Measurements from ENCODE around the gene CD160.
"Not testable (repeated sequence)": the region's sequence is repeated elsewhere in the genome, so short reads cannot be mapped to it uniquely, and the experiment has no call there.

CD160 gene

GRCh38 chr1:145710291-145711027 is 8.8 kb upstream of the CD160 start:
- DNase-seq = no peak

DNA sequence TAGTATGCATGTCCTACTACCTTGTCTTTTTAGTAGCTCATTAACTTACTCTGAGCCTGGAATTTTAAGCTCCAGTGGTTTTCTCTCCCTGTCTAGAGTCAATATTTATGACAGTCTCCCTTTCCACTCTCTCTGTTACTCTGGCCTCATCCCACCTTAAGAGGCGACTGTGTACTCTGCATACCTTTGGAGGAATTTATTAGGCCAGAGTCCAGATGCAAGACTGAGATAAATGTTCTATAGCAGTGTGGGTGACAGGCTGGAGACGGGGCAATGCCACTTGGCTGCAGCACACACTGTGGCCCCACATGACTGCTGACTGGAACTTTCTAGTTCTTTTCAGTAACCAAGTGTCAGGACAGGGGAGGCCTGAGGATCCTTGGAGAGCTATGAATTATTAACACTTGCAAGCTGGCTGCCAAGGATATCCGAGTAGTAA is 8.1 kb upstream of the CD160 start:
- peak; percentile 7 for DNase-seq

- no peak for DNase-seq
Observed at GRCh38 chr1:145714524-145715111, 4.7 kb upstream of the CD160 start.

DNA sequence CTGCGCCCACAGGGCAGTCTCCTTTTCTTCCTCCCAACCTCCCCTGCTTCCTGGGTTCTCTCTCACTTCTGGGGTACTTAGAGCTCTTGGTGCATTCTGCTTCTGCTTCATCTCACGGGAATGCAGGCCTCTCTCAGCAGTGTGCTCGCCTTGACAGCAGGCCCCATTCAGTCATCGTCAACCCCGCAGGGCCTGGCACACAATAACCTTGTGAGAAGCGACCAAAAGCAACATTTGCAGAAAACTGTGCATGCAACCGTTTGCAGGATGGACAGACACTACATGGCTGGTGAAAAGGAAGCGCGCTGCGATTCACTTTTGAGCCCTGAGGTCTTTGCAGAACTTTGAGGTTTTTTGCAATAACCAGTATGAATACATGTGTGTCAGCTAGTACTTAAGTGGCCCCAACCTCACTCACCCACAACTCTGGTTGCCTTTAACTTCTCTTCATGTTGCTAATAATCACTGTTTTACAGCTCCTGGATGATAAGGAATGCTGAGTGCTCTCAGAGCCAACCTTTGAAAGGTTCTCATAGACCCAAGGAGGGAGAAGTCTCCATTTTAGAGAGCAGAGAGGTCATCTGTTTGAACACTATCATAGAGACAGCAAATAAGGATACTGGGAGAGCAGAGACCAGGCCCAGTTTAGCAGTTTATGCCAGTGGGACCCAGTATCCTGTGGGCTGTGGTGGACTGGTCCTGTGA is 2.5 kb upstream of the CD160 start:
- no peak for DNase-seq

- no peak for DNase-seq
Observed at GRCh38 chr1:145717833-145718232, 1.5 kb upstream of the CD160 start.

DNA sequence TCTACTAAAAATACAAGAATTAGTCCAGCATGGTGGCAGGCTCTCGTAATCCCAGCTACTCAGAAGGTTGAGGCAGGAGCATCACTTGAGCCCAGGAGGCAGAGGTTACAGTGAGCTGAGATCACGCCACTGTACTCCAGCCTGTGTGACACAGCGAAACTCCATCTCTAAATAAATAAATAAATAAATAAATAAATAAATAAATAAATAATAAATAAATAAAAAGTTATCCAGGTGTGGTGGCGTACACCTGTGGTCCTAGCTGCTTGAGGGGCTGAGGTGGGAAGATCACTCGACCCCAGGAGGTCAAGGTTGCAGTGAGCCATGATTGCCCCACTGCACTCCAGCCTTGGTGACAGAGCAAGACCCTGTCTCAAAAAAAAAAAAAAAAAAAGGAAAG is 834 bp upstream of the CD160 start:
- DNase-seq = not testable (repeated sequence)

GRCh38 chr1:145720556-145720877 is 1.2 kb downstream of the CD160 start:
- peak; percentile 35 for DNase-seq

DNA sequence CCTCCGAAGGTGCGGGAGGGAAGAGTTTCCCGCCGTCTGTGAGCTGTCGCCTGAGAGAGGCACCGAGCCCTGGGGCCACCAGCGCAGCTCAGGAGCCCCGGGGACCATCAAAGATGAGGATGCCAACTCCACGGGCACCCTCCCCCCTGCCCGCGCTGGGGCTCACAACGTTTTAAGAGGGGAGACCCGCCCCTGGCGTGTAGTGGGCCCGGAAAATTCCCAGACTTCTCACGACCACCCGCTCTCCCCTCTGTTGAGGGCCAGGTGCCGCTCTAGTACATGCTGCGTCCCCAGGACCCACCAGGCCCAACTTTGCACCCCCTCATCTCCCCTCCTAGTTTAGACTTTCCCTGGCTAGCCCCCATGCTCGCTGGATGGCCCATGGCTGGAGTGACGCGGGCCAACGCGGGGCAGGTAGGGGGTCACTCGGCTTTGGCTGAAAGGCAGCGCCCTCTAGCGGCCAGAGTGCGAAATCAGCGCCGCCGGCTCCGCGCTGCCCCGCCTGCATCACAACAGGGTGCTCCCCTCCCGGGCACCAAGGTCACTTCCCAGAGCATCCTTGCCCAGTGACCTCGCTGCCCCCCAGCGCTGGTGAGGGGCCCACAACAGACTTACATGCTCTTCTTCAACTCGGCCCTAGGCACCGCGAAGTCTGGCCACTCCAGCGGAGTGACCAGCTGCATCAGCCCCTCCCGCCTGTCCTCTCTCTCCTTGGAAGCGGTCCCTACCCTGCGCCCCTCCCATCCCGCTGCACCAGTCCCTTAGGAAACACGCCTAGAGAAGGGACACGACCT is 1.8 kb downstream of the CD160 start:
- peak; percentile 79 for DNase-seq

GRCh38 chr1:145726193-145726592 is 6.9 kb downstream of the CD160 start:
- DNase-seq = not testable (repeated sequence)

DNA sequence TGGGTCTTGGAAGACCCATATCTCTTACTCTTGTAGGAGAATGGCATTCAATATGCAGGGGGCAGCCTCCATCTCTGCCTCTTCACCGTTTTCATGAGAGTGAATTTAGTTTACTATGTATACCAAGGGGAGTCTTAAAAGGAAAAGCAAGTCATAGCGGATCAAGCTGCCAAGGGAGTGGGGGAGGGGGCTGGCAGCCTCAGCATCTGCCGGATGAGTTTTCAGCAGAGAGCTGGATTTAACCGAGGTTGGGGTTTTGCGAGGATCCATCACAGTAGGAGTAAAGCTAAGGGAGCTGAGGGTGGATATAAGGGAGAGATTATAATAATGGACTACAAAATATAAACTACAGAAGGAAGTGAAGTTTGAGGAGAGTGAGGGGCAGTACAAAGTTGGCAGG is 9.9 kb downstream of the CD160 start:
- DNase-seq = no peak

DNA sequence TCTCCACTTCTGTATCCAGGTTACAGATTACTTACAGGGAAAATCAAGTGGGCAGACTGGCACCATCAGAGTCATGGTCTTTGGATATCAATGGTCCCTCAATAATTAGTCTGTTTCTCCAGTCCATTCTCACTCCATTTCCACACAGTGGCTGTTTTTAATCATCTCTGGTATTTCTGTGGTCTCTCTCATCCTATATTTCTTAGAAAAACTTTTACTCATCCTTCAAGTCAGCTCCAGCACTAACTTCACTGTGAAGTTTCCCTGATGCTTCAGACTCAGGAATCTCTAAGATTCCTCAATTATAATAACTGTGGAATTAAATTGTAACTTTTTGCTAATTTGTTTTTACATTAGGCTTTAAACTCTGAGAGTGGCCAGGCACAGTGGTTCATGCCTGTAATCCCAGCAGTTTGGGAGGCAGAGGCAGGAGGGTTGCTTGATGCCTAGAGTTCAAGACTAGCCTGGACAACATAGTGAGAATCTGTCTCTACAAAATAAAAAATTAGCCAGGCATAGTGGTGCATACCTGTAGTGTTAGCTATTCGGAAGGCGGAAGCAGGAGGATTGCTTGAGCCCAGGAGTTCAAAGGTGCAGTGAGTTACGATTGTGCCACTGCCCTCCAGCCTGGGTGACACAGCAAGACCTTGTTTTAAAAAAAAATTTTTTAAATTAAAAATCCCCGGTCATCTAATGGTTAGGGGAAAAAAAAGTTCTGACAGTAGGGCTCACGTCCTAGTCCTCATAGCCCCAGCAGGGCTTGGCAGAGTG is 10.6 kb downstream of the CD160 start:
- no peak for DNase-seq

DNA sequence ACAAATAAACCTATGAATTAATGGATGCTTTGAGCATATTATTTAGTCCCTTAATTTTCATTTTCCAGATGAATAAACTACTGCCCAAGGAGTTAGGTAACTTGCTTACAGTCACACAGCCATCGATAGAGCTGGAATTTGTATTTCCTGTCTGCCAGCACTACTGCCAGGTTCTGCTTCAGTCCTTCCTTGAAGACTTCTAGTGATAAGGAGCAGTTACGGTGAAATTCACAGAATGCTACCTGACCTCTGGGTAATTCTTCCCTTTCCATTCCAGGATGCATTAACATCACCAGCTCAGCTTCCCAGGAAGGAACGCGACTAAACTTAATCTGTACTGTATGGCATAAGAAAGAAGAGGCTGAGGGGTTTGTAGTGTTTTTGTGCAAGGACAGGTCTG is 11.2 kb downstream of the CD160 start:
- DNase-seq = no peak

- DNase-seq = peak; percentile 40
Observed at GRCh38 chr1:145730900-145731299, 11.6 kb downstream of the CD160 start.

DNA sequence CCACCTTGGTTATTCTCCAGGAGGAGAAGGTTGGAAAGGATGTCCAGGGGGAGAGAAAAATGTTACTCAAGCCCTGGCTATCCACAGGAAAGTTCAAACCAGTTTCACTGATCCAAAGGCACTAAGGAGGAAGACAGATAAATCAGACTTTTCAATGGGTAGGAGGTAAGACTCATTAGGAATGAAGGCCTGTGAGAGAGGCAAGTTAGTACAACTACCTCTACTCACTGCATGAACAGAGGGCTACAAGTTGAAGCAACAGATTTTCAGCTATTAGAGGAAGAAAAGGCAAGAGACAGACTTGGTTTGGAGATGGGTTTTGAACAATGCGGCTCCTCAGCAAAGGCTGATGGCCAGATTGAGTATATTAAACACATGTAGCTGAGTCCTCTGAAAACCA is 16.9 kb downstream of the CD160 start:
- DNase-seq = no peak

DNA sequence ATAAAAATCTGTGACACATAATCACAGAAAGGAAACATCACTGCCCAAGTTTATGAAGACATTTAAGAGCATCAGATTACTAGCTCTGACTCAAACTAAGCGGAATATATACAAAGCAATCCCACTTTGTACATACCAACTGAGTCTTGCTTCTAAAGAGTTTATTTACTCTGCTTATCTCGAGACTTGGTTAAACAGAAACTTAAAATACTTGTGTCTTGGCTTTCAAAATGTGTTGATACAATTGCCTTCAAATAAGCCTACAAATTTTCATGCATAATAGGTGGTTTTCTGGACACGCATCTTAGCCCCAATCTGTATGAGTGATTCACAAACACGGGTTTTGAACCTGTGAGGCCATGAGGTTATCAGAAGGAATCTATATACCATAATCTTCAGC is 21.0 kb downstream of the CD160 start:
- no peak for DNase-seq

GRCh38 chr1:145747398-145748247 is 28.3 kb downstream of the CD160 start:
- no peak for DNase-seq

GRCh38 chr1:145750426-145750825 is 31.1 kb downstream of the CD160 start:
- no peak for DNase-seq

- DNase-seq = no peak
Observed at GRCh38 chr1:145751491-145752037, 32.3 kb downstream of the CD160 start.

GRCh38 chr1:145757420-145757819 is 38.1 kb downstream of the CD160 start:
- DNase-seq = no peak

GRCh38 chr1:145758116-145758515 is 38.8 kb downstream of the CD160 start:
- no peak for DNase-seq

GRCh38 chr1:145758575-145758974 is 39.3 kb downstream of the CD160 start:
- no peak for DNase-seq
